Central memory CD8-positive, alpha-beta T cell (primary cell): ENCODE measurements around the gene TRIM44.
A peak's percentile ranks its signal among the peaks of the same experiment; 100 is the strongest.
"Not testable (repeated sequence)": the region's sequence is repeated elsewhere in the genome, so short reads cannot be mapped to it uniquely, and the experiment has no call there.

Experiments
- ATAC-seq: fragments of 150-1000 bp; cut with Tn5 transposase; replicated peaks from 2 replicates; pipeline ENCODE4 v1.10.0; 2022; ENCODE audit warnings: mild to moderate bottlenecking, moderate FRiP score, moderate number of reproducible peaks; ENCODE audit not compliant: poor library complexity, severe bottlenecking; ENCODE audit errors: extremely low read depth
- DNase-seq, 2 donors: peaks; one replicate each; pipeline ENCODE4 v3.0.0; 2021; ENCODE audit warnings: low spot score in 2 of 2
- H3K27ac Mint-ChIP-seq: one replicate; pipeline ENCODE4 v1.8.0; 2022; ENCODE audit warnings: low read depth, mild to moderate bottlenecking, moderate library complexity, mixed read lengths
- H3K27me3 Mint-ChIP-seq: one replicate; pipeline ENCODE4 v1.8.0; 2022; ENCODE audit warnings: mixed read lengths
- H3K36me3 Mint-ChIP-seq: one replicate; pipeline ENCODE4 v1.8.0; 2022; ENCODE audit warnings: mild to moderate bottlenecking, moderate library complexity, mixed read lengths; ENCODE audit not compliant: insufficient read depth
- H3K4me1 Mint-ChIP-seq: one replicate; pipeline ENCODE4 v1.8.0; 2022; ENCODE audit warnings: mixed read lengths
- H3K4me3 Mint-ChIP-seq: one replicate; pipeline ENCODE4 v1.8.0; 2022; ENCODE audit warnings: mild to moderate bottlenecking, moderate library complexity, mixed read lengths
- H3K9me3 Mint-ChIP-seq: one replicate; pipeline ENCODE4 v1.8.0; 2022; ENCODE audit warnings: mixed read lengths

TRIM44 gene

DNA sequence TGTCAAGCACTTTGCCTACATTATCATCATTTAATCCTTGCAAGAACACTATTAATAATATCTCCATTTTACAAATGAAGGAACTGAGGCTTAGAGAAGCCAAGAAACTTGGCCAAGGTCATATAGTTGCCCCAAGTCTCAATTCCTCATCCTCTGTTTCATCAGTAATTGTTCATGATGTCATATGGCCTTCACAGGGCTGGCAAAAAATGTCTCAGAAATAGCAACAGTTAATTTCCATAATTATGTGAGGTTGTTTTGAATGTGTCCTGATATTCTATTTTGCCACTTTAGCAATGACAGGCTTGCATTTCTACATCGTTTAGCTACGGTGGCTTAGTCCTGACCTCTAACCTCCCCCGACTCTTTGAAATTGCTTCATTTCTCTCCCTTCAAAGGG, 20.6 kb upstream of the TRIM44 start:
- no peaks in the 10 kb centered on the region for H3K4me1 Mint-ChIP-seq
- no peak overlapping the region for H3K27ac Mint-ChIP-seq
- H3K27me3 Mint-ChIP-seq: peaks cover 47% of the 10 kb centered on the region
- ATAC-seq (no peak), DNase-seq (no peak)
- no peak overlapping the region for H3K4me3 Mint-ChIP-seq
- H3K9me3 Mint-ChIP-seq: no peaks in the 10 kb centered on the region
- H3K36me3 Mint-ChIP-seq: no peaks in the 10 kb centered on the region

DNA sequence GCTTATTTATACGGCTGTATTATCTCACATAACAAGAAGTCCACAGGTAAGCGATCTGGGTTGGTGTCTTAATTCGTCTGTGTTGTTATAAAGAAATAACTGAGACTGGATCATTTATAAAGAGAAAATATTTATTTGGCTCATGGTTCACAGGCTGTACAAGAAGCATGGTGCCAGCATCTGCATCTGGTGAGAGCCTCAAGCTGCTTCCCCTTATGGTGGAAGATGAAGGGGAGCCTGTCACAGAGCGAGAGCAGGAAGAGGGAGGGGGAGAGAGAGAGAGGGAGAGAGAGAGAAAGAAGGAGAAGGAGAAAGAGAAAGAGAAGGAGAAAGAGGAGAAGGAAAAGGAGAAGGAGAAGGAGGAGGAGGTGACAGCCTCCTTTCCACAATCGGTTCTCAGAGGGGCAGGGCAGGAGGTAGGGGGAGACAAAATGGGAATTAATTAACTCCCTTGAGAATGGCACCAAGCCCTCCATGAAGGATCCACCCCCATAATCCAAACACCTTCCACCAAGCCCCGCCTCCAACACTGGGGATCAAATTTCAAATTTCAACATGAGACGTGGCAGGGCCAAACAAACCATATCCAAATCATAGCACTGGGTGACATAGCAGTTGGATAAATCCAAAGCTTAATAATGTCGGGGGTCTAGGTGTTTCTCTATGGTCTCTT, 15.0 kb upstream of the TRIM44 start:
- Mint-ChIP-seq H3K9me3 (no peaks in the 10 kb centered on the region), H3K27me3 (peaks cover 70% of the 10 kb centered on the region), H3K36me3 (no peaks in the 10 kb centered on the region), H3K4me3 (no peak overlapping the region), H3K4me1 (no peaks in the 10 kb centered on the region), H3K27ac (no peak overlapping the region)
- no peak for ATAC-seq
- no peak for DNase-seq

DNA sequence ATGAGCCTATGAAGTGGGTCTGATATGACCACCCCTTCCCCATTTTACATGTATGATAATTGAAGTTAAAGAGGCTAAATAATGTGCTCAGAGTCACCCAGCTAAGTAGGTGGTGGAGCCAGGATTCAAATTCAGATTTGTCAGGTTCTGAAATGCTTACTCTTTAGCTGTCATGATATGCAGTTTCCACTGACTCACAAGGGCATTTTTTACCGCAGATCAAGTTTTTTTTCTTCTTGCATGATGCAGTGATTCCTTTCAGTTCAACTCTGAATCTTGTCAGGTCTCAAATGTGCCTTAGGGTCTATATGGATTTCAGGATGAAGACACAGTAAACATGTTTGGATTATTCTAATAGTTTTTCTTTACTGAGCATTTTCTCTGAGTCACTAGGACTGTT, 12.6 kb upstream of the TRIM44 start:
- Mint-ChIP-seq H3K9me3 (no peaks in the 10 kb centered on the region), H3K4me1 (no peaks in the 10 kb centered on the region), H3K27me3 (peaks cover 88% of the 10 kb centered on the region), H3K27ac (no peak overlapping the region), H3K36me3 (no peaks in the 10 kb centered on the region), H3K4me3 (no peak overlapping the region)
- ATAC-seq (no peak), DNase-seq (no peak)

DNA sequence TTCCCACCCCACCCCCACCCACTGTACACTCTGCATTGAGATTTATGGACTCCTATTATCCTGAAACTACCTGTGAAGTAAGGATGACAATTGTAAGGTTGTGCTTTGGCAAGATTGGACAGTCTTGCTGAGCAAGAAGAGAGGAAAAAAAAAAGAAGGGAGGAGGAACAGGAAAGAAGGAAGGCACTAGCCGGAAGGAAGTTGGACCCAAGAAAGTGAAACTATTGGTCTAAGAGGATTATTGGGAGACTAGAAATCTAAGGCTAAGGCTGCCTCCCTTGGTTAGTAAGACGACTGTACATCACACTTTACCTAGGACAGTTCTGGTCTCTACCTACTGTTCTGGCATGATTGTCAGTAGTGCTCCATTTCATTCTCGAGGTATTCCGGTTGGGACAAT, 12.1 kb upstream of the TRIM44 start:
- Mint-ChIP-seq H3K36me3 (no peaks in the 10 kb centered on the region), H3K27ac (no peak overlapping the region), H3K27me3 (peaks cover 91% of the 10 kb centered on the region), H3K9me3 (no peaks in the 10 kb centered on the region), H3K4me1 (no peaks in the 10 kb centered on the region), H3K4me3 (no peak overlapping the region)
- DNase-seq (no peak), ATAC-seq (no peak)

DNA sequence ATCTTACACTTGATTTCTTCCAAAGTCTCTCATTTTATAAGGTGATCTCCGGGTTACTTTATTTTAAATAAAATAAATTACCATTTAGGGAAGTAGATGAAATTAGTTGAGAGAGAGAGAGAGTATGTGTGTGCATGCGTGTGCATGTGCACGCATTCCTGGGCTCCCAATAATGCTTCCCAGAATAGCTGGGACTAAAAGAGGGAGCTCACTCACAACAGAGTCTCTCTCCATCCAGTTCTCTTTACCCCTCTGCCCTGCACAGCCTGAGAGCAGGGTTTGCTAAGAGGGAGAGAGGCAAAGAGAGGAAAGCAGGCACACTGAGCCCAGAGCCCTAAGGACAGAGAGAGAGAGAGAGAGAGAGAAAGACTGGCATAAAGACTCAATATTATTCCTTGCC, 11.3 kb upstream of the TRIM44 start:
- DNase-seq (no peak), ATAC-seq (no peak)
- Mint-ChIP-seq H3K4me3 (no peak overlapping the region), H3K27me3 (peaks cover 91% of the 10 kb centered on the region), H3K4me1 (no peaks in the 10 kb centered on the region), H3K27ac (no peak overlapping the region), H3K36me3 (no peaks in the 10 kb centered on the region), H3K9me3 (no peaks in the 10 kb centered on the region)

DNA sequence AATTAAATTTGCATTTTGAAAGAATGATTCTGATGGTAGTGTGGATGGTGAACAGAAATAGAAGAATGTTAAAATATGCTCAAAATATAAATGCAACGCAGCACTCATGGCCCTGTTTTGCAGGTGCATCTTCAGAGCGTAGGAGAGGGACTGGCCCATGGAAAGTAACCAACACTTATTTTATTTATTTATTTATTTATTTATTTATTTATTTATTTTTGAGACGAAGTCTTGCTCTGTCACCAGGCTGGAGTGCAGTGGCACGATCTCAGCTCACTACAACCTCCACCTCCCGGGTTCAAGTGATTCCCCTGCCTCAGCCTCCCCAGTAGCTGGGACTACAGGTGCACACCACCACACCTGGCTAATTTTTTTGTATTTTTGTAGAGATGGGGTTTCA, 9.8 kb upstream of the TRIM44 start:
- H3K27me3 Mint-ChIP-seq: peaks cover 91% of the 10 kb centered on the region
- H3K9me3 Mint-ChIP-seq, H3K4me3 Mint-ChIP-seq, H3K36me3 Mint-ChIP-seq, ATAC-seq, DNase-seq, H3K27ac Mint-ChIP-seq, H3K4me1 Mint-ChIP-seq: not testable (repeated sequence)

DNA sequence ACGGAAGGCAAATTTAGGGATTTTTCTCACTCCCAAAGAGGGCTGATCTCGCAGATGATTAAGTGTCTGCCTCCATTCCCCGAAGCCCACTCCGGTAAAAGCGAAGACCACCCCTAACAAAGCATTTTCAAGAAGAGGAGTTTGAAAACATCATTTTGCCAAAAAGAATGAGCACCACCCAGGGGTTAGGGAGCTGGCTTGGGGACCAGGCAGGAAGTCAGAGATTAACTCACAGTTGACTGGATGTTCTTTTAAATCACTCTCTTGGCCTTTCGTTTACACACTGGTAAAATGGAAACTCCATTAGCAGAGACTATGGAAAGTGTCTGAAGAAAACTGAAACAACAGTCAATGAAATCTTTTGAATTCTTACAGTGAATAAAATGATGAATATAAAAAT, 7.9 kb upstream of the TRIM44 start:
- H3K9me3 Mint-ChIP-seq: no peaks in the 10 kb centered on the region
- peaks cover 85% of the 10 kb centered on the region for H3K27me3 Mint-ChIP-seq
- no peak overlapping the region for H3K27ac Mint-ChIP-seq
- ATAC-seq: no peak
- H3K36me3 Mint-ChIP-seq: no peaks in the 10 kb centered on the region
- no peaks in the 10 kb centered on the region for H3K4me1 Mint-ChIP-seq
- DNase-seq: no peak
- H3K4me3 Mint-ChIP-seq: no peak overlapping the region

DNA sequence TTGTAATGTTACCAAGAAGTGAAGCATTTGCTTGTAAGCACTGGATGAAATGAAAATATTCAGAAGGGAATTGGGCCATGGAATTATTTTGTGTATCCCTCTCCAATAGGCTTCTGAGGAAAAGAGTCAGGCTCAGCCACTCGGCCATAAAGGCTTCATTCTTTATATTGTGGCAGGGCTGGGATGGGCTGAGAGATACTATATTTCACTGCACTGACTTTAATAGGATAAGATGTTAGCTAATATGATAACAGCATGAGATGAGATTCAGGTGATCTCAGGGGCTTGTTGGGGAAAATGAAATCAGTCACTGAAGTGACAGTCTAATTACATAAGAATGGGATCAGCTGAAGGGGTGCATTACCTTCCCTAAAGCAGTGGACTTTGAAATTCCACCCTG, 7.3 kb upstream of the TRIM44 start:
- Mint-ChIP-seq H3K4me3 (no peak overlapping the region), H3K9me3 (no peaks in the 10 kb centered on the region), H3K27me3 (peaks cover 85% of the 10 kb centered on the region), H3K27ac (no peak overlapping the region), H3K4me1 (no peaks in the 10 kb centered on the region), H3K36me3 (no peaks in the 10 kb centered on the region)
- ATAC-seq (no peak), DNase-seq (no peak)

DNA sequence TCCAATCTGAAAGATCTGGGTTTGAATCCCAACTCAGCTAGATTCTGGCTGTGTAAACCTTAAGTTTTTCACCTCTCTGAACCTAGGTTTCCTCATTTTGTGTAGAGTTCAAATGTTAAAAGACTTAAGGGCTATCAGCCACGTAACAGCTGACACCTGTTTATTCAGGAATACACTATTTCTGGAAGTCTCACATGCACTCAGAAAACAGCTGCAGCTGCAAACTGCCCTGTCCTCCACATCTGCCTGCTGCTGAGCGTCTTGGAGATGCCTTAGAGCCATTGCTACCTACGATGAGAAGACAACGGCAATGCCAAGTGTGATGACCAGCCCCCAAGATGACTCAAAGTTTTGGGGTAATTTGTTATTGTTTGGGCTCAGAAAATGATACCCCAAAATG, 6.7 kb upstream of the TRIM44 start:
- ATAC-seq (no peak), DNase-seq (no peak)
- Mint-ChIP-seq H3K4me3 (no peak overlapping the region), H3K9me3 (no peaks in the 10 kb centered on the region), H3K36me3 (no peaks in the 10 kb centered on the region), H3K27ac (no peak overlapping the region), H3K4me1 (no peaks in the 10 kb centered on the region), H3K27me3 (peaks cover 80% of the 10 kb centered on the region)

DNA sequence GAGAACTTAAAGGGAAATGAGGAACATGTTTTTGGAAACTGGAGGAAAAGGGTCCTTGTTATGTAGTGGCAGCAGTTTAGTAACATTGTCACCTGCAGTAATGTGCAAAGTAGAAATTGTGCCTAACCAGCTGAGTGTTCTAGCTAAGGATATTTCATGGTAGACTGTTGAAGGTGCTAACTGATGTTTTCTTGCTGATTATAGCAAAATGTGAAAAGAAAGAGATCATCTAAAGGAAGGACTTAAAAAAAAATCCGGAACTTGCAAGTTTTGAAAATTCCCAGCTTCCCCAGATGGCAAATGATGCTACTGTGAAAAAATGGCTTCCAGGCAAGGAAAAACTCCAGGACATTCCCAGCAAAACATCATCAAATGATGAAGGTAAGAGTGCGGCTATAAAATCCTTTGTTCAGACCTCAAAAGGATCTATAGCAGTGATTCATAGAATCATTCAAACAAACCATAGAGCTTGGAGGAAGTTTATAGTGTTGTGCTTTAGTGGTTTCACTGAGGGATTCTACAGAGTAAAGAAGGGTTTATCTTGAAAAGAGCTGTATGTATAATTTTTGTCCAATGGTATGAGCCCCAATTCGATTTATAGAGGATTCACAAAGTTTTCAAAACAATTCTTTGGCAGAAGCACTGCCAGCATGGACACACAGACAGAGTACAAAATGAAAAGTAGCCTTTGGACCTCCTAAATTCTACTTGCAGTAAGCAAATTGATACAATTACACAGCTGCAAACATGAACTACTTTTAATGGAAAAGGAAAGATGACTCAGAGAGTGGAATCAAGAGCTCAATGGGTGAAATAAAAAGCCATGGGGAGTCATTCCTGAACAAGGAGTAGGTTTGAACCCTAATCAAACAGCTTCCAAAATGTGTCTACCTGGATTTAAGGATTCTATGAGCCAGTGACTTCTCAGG, 4.3 kb upstream of the TRIM44 start:
- Mint-ChIP-seq H3K9me3 (peaks cover 4% of the 10 kb centered on the region), H3K36me3 (peaks cover 9% of the 10 kb centered on the region), H3K27ac (no peak overlapping the region), H3K27me3 (peaks cover 55% of the 10 kb centered on the region), H3K4me3 (no peak overlapping the region), H3K4me1 (peaks cover 18% of the 10 kb centered on the region)
- ATAC-seq (no peak), DNase-seq (no peak)

DNA sequence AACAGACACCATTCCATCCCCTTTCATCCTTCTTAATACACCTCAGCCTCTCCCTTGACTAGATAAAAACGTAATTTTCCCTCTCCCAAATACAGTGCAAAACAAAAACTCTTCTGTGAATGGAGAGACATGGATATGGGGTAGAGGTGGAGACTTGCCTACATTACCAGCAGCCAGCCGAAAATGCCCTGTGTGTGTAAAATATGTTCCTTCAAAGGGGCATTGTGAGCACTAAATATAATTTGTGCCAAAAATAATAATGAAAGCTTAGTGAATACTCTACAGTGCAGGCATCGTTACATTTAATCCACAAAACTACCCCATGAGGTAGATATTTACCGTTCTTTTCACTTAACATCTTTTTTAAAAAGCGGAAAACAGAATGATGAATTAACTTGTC, 1.0 kb upstream of the TRIM44 start:
- H3K9me3 Mint-ChIP-seq: peaks cover 17% of the 10 kb centered on the region
- DNase-seq (no peak), ATAC-seq (no peak)
- H3K27me3 Mint-ChIP-seq: peaks cover 23% of the 10 kb centered on the region
- H3K36me3 Mint-ChIP-seq: peaks cover 14% of the 10 kb centered on the region
- H3K27ac Mint-ChIP-seq: peak overlapping the region; percentile 96
- H3K4me3 Mint-ChIP-seq: peak overlapping the region; percentile 98
- peaks cover 45% of the 10 kb centered on the region for H3K4me1 Mint-ChIP-seq

DNA sequence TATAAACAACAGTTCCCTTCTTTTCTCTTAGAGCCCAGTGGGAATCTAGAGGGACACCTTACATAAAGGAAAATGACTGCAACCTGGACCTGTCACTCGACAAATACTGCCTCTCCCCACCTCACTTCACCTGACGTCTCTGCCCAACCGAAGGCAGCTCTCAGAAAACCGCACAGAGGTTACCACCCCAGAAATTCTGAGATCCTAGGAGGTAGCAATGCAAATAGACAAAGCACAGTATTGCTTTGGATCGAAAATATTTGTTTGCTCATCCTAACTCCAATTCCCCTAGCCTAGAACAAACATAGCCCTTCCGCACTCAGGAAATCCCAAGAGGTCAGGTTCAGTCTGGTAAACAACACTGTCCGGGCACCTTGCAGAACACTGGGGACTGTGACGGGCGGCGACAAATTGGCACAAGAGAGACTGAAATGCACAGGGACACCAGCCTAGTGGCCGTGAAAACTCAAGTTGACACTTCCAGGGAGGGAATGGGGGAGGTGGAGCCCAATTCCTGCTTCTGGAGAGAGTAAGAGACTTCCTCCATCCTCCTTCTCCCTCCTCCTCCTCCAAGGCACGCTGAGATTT, 420 bp upstream of the TRIM44 start:
- Mint-ChIP-seq H3K4me1 (peaks cover 45% of the 10 kb centered on the region), H3K27me3 (peaks cover 17% of the 10 kb centered on the region), H3K4me3 (peak overlapping the region; percentile 98), H3K27ac (peak overlapping the region; percentile 96), H3K9me3 (peaks cover 17% of the 10 kb centered on the region), H3K36me3 (peaks cover 14% of the 10 kb centered on the region)
- no peak for DNase-seq
- ATAC-seq: peak; percentile 23

DNA sequence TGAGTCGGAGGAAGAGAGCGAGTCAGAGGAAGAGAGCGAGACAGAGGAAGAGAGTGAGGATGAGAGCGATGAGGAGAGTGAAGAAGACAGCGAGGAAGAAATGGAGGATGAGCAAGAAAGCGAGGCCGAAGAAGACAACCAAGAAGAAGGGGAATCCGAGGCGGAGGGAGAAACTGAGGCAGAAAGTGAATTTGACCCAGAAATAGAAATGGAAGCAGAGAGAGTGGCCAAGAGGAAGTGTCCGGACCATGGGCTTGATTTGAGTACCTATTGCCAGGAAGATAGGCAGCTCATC, 780 bp downstream of the TRIM44 start:
- Mint-ChIP-seq H3K27ac (peak overlapping the region; percentile 96), H3K36me3 (peaks cover 14% of the 10 kb centered on the region), H3K27me3 (peaks cover 5% of the 10 kb centered on the region), H3K9me3 (peaks cover 17% of the 10 kb centered on the region), H3K4me3 (peak overlapping the region; percentile 98), H3K4me1 (peaks cover 53% of the 10 kb centered on the region)
- no peak for ATAC-seq
- no peak for DNase-seq
